HUES64 (cell line): Measurements from ENCODE around the gene COL11A1.
"Not testable (repeated sequence)": the region's sequence is repeated elsewhere in the genome, so short reads cannot be mapped to it uniquely, and the experiment has no call there.

Source experiments
- H3K27ac ChIP-seq: 2 replicates; pipeline ENCODE4 v1.7.0; 2013; ENCODE audit warnings: low read depth, low read length, inconsistent platforms
- H3K27me3 ChIP-seq: 2 replicates; pipeline ENCODE4 v1.6.1; 2013; ENCODE audit warnings: mild to moderate bottlenecking, low read length; ENCODE audit not compliant: insufficient read depth
- H3K36me3 ChIP-seq: 2 replicates; pipeline ENCODE4 v1.6.1; 2013; ENCODE audit warnings: mild to moderate bottlenecking, low read length; ENCODE audit not compliant: insufficient read depth
- H3K4me1 ChIP-seq: 2 replicates; pipeline ENCODE4 v1.6.1; 2013; ENCODE audit warnings: mild to moderate bottlenecking, low read length, moderate library complexity; ENCODE audit not compliant: insufficient read depth
- H3K4me3 ChIP-seq: 2 replicates; pipeline ENCODE4 v1.5.1; 2013; ENCODE audit warnings: mild to moderate bottlenecking, low read length, moderate library complexity
- H3K9ac ChIP-seq: 2 replicates; pipeline ENCODE4 v1.6.1; 2013; ENCODE audit warnings: mild to moderate bottlenecking, low read depth, low read length
- H3K9me3 ChIP-seq: 2 replicates; pipeline ENCODE4 v1.6.1; 2013; ENCODE audit warnings: low read depth, low read length; ENCODE audit not compliant: insufficient read depth
- WGBS: fragments of 150-250, 120-280 bp; methylation state at CpG from one replicate; pipeline ENCODE4 v1.1.7; 2013; ENCODE audit warnings: missing lambda C conversion rate; 5-methylcytosine and 5-hydroxymethylcytosine counted together

The COL11A1 gene

GRCh38 chr1:103075316-103076000 lies 32.9 kb downstream of the COL11A1 start:
- Histone ChIP-seq H3K27ac (no peak overlapping the region), H3K4me3 (no peak overlapping the region), H3K4me1 (no peaks in the 10 kb centered on the region), H3K27me3 (no peaks in the 10 kb centered on the region), H3K36me3 (peaks cover 16% of the 10 kb centered on the region; the same call in 1 of the 2 replicates), H3K9ac (no peak overlapping the region), H3K9me3 (no peaks in the 10 kb centered on the region)
- WGBS = 100% methylated on average over 2 of the region's 2 CpGs

DNA sequence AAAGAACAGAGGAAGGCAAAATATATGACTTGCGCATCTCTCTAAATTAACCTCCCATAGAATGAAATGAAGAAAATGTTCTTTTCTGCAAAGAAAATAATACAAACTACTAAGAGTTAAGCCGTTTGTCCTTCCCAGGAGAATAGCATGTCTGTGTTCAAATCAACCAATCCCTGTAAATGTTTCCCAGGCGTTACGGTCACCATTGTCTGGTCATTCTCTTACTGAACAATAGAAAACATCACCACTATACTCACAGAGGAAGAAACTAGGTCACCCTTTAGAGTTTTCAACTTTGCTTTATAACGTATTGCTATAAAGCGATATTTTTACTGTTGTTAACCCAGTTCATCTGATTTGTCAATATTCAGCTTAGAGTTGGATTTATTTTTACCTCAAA lies 34.1 kb downstream of the COL11A1 start:
- Histone ChIP-seq H3K9me3 (no peaks in the 10 kb centered on the region), H3K4me1 (no peaks in the 10 kb centered on the region), H3K27me3 (no peaks in the 10 kb centered on the region), H3K9ac (no peak overlapping the region), H3K27ac (no peak overlapping the region), H3K36me3 (peaks cover 16% of the 10 kb centered on the region; the same call in 1 of the 2 replicates), H3K4me3 (no peak overlapping the region)
- 92% methylated on average over 6 of the region's 6 CpGs for WGBS

GRCh38 chr1:103069201-103069600 lies 39.1 kb downstream of the COL11A1 start:
- Histone ChIP-seq H3K4me3 (no peak overlapping the region), H3K9me3 (no peaks in the 10 kb centered on the region), H3K9ac (no peak overlapping the region), H3K36me3 (peaks cover 10% of the 10 kb centered on the region; the same call in 1 of the 2 replicates), H3K4me1 (no peaks in the 10 kb centered on the region), H3K27ac (no peak overlapping the region), H3K27me3 (no peaks in the 10 kb centered on the region)
- WGBS = 88% methylated on average over 1 of the region's 2 CpGs

GRCh38 chr1:103063921-103064320 lies 44.4 kb downstream of the COL11A1 start:
- Histone ChIP-seq H3K4me1 (no peaks in the 10 kb centered on the region), H3K27me3 (no peaks in the 10 kb centered on the region), H3K9me3 (no peaks in the 10 kb centered on the region), H3K4me3 (no peak overlapping the region), H3K36me3 (no peaks in the 10 kb centered on the region), H3K27ac (no peak overlapping the region), H3K9ac (no peak overlapping the region)
- 88% methylated on average over 2 of the region's 2 CpGs for WGBS

GRCh38 chr1:103058391-103058790 lies 49.9 kb downstream of the COL11A1 start:
- Histone ChIP-seq H3K27ac (no peak overlapping the region), H3K4me1 (no peaks in the 10 kb centered on the region), H3K9me3 (no peaks in the 10 kb centered on the region), H3K36me3 (no peaks in the 10 kb centered on the region; the same call in 1 of the 2 replicates), H3K27me3 (no peaks in the 10 kb centered on the region), H3K4me3 (no peak overlapping the region), H3K9ac (no peak overlapping the region)

DNA sequence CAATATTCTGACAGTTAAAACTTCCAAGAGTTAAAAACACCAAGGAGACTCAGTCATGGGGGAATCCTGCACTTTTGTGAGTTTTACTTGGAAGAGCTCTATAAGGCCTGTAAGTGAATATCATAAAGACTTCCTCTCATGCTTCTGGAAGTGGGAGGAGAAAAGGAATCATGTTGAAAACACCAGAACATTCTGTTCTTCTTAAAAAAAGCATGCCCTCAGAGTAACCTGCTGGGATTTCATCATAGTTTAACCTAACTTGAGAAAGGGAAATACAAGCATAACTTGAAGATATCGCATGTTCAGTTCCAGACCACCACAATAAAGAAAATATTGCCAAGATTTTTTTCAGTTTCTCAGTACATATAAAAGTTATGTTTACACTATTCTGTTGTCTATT lies 51.9 kb downstream of the COL11A1 start:
- H3K9ac ChIP-seq = no peak overlapping the region
- WGBS = 80% methylated on average over 1 of the region's 1 CpG
- H3K27me3 ChIP-seq = no peaks in the 10 kb centered on the region
- H3K4me1 ChIP-seq = no peaks in the 10 kb centered on the region
- H3K36me3 ChIP-seq = peaks cover 3% of the 10 kb centered on the region; the same call in 1 of the 2 replicates
- H3K27ac ChIP-seq = no peak overlapping the region
- no peak overlapping the region for H3K4me3 ChIP-seq
- peaks cover 12% of the 10 kb centered on the region for H3K9me3 ChIP-seq

DNA sequence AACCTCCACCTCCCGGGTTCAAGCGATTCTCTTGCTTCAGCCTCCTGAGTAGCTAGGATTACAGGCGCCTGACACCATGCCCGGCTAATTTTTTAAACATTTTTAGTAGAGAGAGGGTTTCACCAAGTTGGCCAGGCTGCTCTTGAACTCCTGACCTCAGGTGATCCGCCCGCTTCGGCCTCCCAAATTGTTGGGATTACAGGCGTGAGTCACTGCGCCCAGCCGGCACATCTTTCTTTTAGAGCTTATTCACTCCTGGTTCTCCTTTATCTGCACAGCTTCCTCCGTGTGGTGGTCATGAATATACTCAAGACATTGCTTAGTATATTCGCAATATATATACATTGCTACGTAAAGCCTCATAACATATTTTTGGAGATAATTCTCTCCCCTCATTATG lies 80.2 kb downstream of the COL11A1 start:
- 94% methylated on average over 12 of the region's 13 CpGs for WGBS
- not testable (repeated sequence) for H3K27me3 ChIP-seq, H3K4me1 ChIP-seq, H3K27ac ChIP-seq, H3K9ac ChIP-seq, H3K4me3 ChIP-seq, H3K9me3 ChIP-seq
- H3K36me3 ChIP-seq = peaks cover 18% of the 10 kb centered on the region; the same call in 1 of the 2 replicates

DNA sequence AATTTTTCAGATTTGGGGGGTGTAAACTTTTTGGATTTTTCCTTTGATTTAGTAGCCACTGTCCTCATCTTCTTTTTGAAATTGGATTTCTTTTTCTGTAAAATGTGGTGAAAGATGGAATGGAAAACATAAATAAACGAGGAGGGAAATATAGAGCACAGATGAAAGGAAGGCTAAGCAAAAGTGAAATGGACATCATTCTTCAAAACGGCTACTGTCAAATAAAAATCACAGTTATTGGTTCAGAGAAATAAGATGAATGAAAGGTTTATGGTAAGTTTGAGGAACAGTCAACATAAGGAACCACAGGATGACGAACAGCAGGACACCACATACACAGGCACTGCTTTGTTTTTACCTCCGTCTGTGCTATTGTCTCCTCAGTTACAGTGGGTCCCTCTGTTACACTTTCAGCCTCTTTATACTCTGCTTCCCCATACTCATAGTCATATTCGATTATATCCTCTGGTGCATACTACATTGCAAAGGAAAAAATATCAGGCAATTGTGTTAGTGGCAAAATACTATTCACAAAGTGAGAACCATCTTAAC lies 82.4 kb downstream of the COL11A1 start:
- H3K36me3 ChIP-seq = peaks cover 25% of the 10 kb centered on the region; the same call in 1 of the 2 replicates
- no peaks in the 10 kb centered on the region for H3K27me3 ChIP-seq
- H3K9me3 ChIP-seq = no peaks in the 10 kb centered on the region
- no peak overlapping the region for H3K27ac ChIP-seq
- no peak overlapping the region for H3K4me3 ChIP-seq
- WGBS = 81% methylated on average over 5 of the region's 5 CpGs
- no peak overlapping the region for H3K9ac ChIP-seq
- peaks cover 3% of the 10 kb centered on the region; the same call in 1 of the 2 replicates for H3K4me1 ChIP-seq

DNA sequence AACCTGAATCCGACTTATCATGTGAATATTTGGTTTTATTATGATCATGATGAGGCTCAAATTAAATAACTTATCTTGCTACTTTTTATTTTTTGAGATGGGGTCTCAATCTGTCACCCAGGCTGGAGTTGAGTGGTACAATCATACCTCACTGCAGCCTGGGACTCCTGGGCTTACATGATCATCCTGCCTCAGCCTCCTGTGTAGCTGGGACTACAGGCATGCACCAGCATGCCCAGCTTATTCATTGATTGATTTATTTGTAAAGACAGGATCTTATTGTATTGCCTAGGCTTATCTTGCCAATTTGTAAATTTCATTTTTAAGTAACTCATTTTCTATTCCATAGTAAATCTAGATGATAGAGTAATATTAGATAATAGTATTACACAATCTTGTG lies 84.3 kb downstream of the COL11A1 start:
- Histone ChIP-seq H3K4me3 (no peak overlapping the region), H3K9ac (no peak overlapping the region), H3K4me1 (peaks cover 3% of the 10 kb centered on the region; the same call in 1 of the 2 replicates), H3K36me3 (peaks cover 25% of the 10 kb centered on the region; the same call in 1 of the 2 replicates), H3K27ac (no peak overlapping the region), H3K9me3 (no peaks in the 10 kb centered on the region), H3K27me3 (no peaks in the 10 kb centered on the region)
- WGBS = no CpG with 5 or more reads among the region's 1 CpG

- peaks cover 25% of the 10 kb centered on the region; the same call in 1 of the 2 replicates for H3K36me3 ChIP-seq
- no peaks in the 10 kb centered on the region for H3K4me1 ChIP-seq
- no peak overlapping the region for H3K9ac ChIP-seq
- no peak overlapping the region for H3K4me3 ChIP-seq
- H3K27me3 ChIP-seq = no peaks in the 10 kb centered on the region
- H3K9me3 ChIP-seq = no peaks in the 10 kb centered on the region
- H3K27ac ChIP-seq = no peak overlapping the region
- WGBS = 90% methylated on average over 3 of the region's 3 CpGs
Observed at GRCh38 chr1:103002005-103002404, 106.3 kb downstream of the COL11A1 start.

DNA sequence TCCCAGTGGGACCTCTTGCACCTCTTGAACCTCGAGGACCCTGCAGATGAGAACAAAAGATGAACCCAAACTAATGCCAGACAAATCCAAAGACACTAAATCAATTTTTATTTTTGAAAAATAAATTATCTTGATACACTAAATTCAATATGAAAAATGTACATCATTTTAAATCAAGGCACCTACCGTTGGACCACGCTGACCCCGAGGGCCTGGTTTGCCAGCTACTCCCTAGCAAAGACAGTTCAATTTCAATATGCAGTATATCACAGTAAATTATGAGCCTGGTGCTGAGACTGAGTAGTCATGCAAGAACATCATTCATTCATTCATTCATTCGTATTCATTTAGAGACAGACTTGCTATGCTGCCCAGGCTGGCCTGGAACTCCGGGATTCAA lies 129.4 kb downstream of the COL11A1 start:
- Histone ChIP-seq H3K9me3 (no peaks in the 10 kb centered on the region), H3K27me3 (no peaks in the 10 kb centered on the region), H3K36me3 (peaks cover 10% of the 10 kb centered on the region; the same call in 1 of the 2 replicates), H3K27ac (no peak overlapping the region), H3K9ac (no peak overlapping the region), H3K4me1 (no peaks in the 10 kb centered on the region), H3K4me3 (no peak overlapping the region)
- 95% methylated on average over 6 of the region's 6 CpGs for WGBS
